CD14-positive monocyte (primary cell): ENCODE measurements around the gene CREBBP. TPM values are rescaled to one million over a fixed set of nuclear protein-coding genes. Genes with fewer than 3 reads are reported as not detected.
A peak's percentile ranks its signal among the peaks of the same experiment; 100 is the strongest.

Experiments
- DNase-seq, 3 donors: peaks; one replicate each; pipeline ENCODE4 v3.0.0-alpha.2; 2011 to 2022
- H2AFZ ChIP-seq: 2 replicates; pipeline ENCODE4 v1.6.0; 2012; ENCODE audit warnings: mild to moderate bottlenecking, low read depth, low read length, inconsistent platforms; ENCODE audit not compliant: insufficient read depth, poor library complexity, severe bottlenecking
- H3K27ac ChIP-seq, 2 donors: 1 replicate in 1 of 2; 2 replicates in 1 of 2; pipeline ENCODE4 v1.5.1; 2012 to 2013; ENCODE audit warnings: low read length in 2 of 2, control low read depth in 1 of 2, inconsistent platforms in 1 of 2, low read depth in 1 of 2, mild to moderate bottlenecking in 1 of 2
- H3K27me3 ChIP-seq, 2 donors: one replicate each; pipeline versions ENCODE4 v1.6.0 to v1.6.1; 2011 to 2013; ENCODE audit warnings: low read length in 2 of 2; ENCODE audit not compliant: control insufficient read depth in 2 of 2, insufficient read depth in 2 of 2
- H3K36me3 ChIP-seq, 2 donors: replicated peaks in 1 of 2; 1 replicate in 1 of 2; 2 replicates in 1 of 2; pipeline versions ENCODE4 v1.5.1 to v1.6.1; 2012 to 2013; ENCODE audit warnings: low read length in 2 of 2, control low read depth in 1 of 2, inconsistent platforms in 1 of 2, mild to moderate bottlenecking in 1 of 2; ENCODE audit not compliant: insufficient read depth in 2 of 2, control insufficient read depth in 1 of 2
- H3K4me1 ChIP-seq, 2 donors: 1 replicate in 1 of 2; 2 replicates in 1 of 2; pipeline versions ENCODE4 v1.5.1 to v1.6.1; 2012 to 2013; ENCODE audit warnings: low read length in 2 of 2, control low read depth in 1 of 2, inconsistent platforms in 1 of 2, mild to moderate bottlenecking in 1 of 2, moderate library complexity in 1 of 2; ENCODE audit not compliant: insufficient read depth in 2 of 2, control insufficient read depth in 1 of 2
- H3K4me2 ChIP-seq: replicated peaks from 2 replicates; pipeline ENCODE3; 2012; ENCODE audit warnings: low read length, moderate library complexity, mild to moderate bottlenecking; ENCODE audit not compliant: poor library complexity, severe bottlenecking; ENCODE audit errors: extremely low read depth
- H3K4me3 ChIP-seq, 3 experiments: fragments of 200-600 bp in 1 of 3; sonication (generic) in 1 of 3; replicated peaks in 1 of 3; 1 replicate in 2 of 3; 2 replicates in 1 of 3; pipeline ENCODE4 v1.5.1; 2011 to 2013; ENCODE audit warnings: low read length in 3 of 3, mild to moderate bottlenecking in 3 of 3, control low read depth in 2 of 3, low read depth in 2 of 3, inconsistent platforms in 1 of 3, moderate library complexity in 1 of 3
- H3K79me2 ChIP-seq: 2 replicates; pipeline ENCODE4 v1.6.0; 2012; ENCODE audit warnings: mild to moderate bottlenecking, control low read depth, inconsistent platforms, low read length, moderate library complexity; ENCODE audit not compliant: insufficient read depth
- H3K9ac ChIP-seq: 2 replicates; pipeline ENCODE4 v1.6.0; 2017; ENCODE audit warnings: low read length, mild to moderate bottlenecking; ENCODE audit not compliant: insufficient read depth, poor library complexity, severe bottlenecking
- H3K9me3 ChIP-seq, 2 donors: replicated peaks in 1 of 2; 1 replicate in 1 of 2; 2 replicates in 1 of 2; pipeline versions ENCODE4 v1.5.1 to v1.6.1; 2012 to 2013; ENCODE audit warnings: low read length in 2 of 2, control low read depth in 1 of 2; ENCODE audit not compliant: control insufficient read depth in 1 of 2, insufficient read depth in 1 of 2
- H4K20me1 ChIP-seq: 2 replicates; pipeline ENCODE4 v1.6.0; 2012; ENCODE audit warnings: mild to moderate bottlenecking, low read length, control low read depth, moderate library complexity; ENCODE audit not compliant: insufficient read depth
- H3K27ac Mint-ChIP-seq, 7 donors: one replicate each; pipeline ENCODE4 v1.8.0; 2020; ENCODE audit warnings: mild to moderate bottlenecking in 7 of 7, mixed read lengths in 7 of 7, moderate library complexity in 6 of 7, inconsistent platforms in 2 of 7
- H3K27me3 Mint-ChIP-seq, 3 donors: one replicate each; pipeline ENCODE4 v1.8.0; 2021 to 2022; ENCODE audit warnings: low read depth in 3 of 3, mild to moderate bottlenecking in 3 of 3, mixed read lengths in 3 of 3, moderate library complexity in 3 of 3, inconsistent platforms in 1 of 3
- H3K36me3 Mint-ChIP-seq, 2 donors: one replicate each; pipeline ENCODE4 v1.8.0; 2020; ENCODE audit warnings: mixed read lengths in 2 of 2, inconsistent platforms in 1 of 2, mild to moderate bottlenecking in 1 of 2
- H3K4me1 Mint-ChIP-seq: one replicate; pipeline ENCODE4 v1.8.0; 2020; ENCODE audit warnings: mild to moderate bottlenecking, mixed read lengths
- H3K4me3 Mint-ChIP-seq, 2 donors: one replicate each; pipeline ENCODE4 v1.8.0; 2020; ENCODE audit warnings: mild to moderate bottlenecking in 2 of 2, mixed read lengths in 2 of 2, moderate library complexity in 1 of 2
- H3K9me3 Mint-ChIP-seq, 7 donors: one replicate each; pipeline ENCODE4 v1.8.0; 2020 to 2022; ENCODE audit warnings: mixed read lengths in 7 of 7, mild to moderate bottlenecking in 6 of 7, moderate library complexity in 6 of 7, inconsistent platforms in 2 of 7
- WGBS: methylation state at CpG from one replicate; pipeline ENCODE4 v1.1.5; 2013; ENCODE audit warnings: missing lambda C conversion rate; ENCODE audit not compliant: insufficient coverage; 5-methylcytosine and 5-hydroxymethylcytosine counted together
- intact Hi-C, 2 donors: fragments of 100-400 bp; cut with micrococcal nuclease; formaldehyde crosslinking; loops; one replicate each; pipeline versions ENCODE4 v1.15.0 to v1.15.1; 2023
- polyA plus RNA-seq, 3 donors: library from polyadenylated mRNA; depleted of rRNA in 1 of 3; unstranded in 2 of 3; stranded (reverse) in 1 of 3; fragments of 300-500 nt in 2 of 3; fragments of >200 nt in 1 of 3; fragmentation: Illumina TruSeq in 2 of 3; gene quantifications; 1 replicate in 2 of 3; 2 replicates in 1 of 3; pipeline ENCODE4 v1.2.3, GENCODE V29; 2012 to 2021
- TF ChIP-seq, protein P1 (sequence below): fragments of 200-600 bp; IDR thresholded peaks from one replicate; pipeline ENCODE4 v1.8.0; 2022; ENCODE audit warnings: antibody characterized with exemption, mild to moderate bottlenecking

Gene CREBBP
- polyA plus RNA-seq, 3 donors, result 2.1 to 26.9 (median 6.2) TPM

DNA sequence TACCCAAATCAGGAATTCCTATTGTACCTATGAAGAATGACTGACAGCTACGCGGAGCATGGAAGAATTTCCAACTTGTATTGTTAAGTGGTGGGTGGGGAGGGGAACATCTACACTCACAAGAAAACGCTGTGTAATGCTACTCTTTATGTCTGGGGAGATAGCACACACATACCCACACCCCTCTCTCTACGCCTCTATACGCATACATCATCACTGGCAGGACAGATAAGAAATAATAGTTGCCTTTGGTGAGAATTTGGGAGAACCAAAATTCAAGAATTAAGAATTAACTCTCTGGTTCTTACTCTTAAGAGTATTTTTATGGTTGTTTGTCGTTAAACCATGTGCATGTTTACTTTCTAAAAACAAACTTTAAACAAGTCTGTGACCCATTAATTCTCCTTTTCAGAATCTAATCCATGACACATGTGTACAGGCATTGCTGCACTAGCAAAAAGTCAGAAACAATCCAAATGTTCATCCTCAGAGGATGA lies 33.9 kb downstream of the CREBBP start:
- no peak overlapping the region for H3K4me3 Mint-ChIP-seq
- Histone ChIP-seq H2AFZ (no peak overlapping the region), H3K9me3 (no peaks in the 10 kb centered on the region), H3K9ac (no peak overlapping the region), H3K27ac (no peak overlapping the region), H3K79me2 (peaks cover 99% of the 10 kb centered on the region), H3K4me2 (no peak overlapping the region), H3K36me3 (peaks cover 28 to 48% of the 10 kb centered on the region in 2 donors), H3K4me3 (no peak overlapping the region), H3K4me1 (peaks cover 14 to 19% of the 10 kb centered on the region in 2 donors), H4K20me1 (peaks cover 99% of the 10 kb centered on the region), H3K27me3 (no peaks in the 10 kb centered on the region)
- TF ChIP-seq, protein P1, sequence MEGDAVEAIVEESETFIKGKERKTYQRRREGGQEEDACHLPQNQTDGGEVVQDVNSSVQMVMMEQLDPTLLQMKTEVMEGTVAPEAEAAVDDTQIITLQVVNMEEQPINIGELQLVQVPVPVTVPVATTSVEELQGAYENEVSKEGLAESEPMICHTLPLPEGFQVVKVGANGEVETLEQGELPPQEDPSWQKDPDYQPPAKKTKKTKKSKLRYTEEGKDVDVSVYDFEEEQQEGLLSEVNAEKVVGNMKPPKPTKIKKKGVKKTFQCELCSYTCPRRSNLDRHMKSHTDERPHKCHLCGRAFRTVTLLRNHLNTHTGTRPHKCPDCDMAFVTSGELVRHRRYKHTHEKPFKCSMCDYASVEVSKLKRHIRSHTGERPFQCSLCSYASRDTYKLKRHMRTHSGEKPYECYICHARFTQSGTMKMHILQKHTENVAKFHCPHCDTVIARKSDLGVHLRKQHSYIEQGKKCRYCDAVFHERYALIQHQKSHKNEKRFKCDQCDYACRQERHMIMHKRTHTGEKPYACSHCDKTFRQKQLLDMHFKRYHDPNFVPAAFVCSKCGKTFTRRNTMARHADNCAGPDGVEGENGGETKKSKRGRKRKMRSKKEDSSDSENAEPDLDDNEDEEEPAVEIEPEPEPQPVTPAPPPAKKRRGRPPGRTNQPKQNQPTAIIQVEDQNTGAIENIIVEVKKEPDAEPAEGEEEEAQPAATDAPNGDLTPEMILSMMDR, result no peak
- intact Hi-C loops, result no loop called here
- H3K4me1 Mint-ChIP-seq, result peaks cover 31% of the 10 kb centered on the region
- H3K27ac Mint-ChIP-seq, result peak overlapping the region in 1 of 7 donors; percentile 8
- H3K27me3 Mint-ChIP-seq, result peaks cover 0 to 3% (median 2%) of the 10 kb centered on the region in 3 donors
- peaks cover 36 to 54% of the 10 kb centered on the region in 2 donors for H3K36me3 Mint-ChIP-seq
- no CpG with 5 or more reads among the region's 6 CpGs for WGBS
- no peaks in the 10 kb centered on the region for H3K9me3 Mint-ChIP-seq
- DNase-seq, result no peak

DNA sequence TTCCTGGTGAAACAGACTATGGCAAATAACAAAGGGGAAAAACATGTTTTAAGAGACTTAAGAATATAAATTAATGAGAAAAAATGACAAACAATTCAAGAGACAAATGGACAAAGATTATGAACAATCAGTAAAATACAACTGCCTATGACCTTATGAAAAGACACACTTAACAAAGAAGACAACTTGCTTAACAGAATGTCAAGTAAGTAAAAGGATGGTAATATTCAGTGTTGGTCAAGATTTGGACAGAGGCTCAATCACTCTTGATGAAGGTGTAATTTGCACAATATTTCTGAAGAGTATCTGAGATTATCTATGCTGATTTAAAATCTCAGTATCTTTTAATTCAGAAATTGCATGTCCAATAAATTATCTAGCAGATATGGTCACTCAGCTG lies 34.4 kb downstream of the CREBBP start:
- Histone ChIP-seq H3K27me3 (no peaks in the 10 kb centered on the region), H3K9ac (no peak overlapping the region), H3K4me2 (no peak overlapping the region), H3K9me3 (no peaks in the 10 kb centered on the region), H3K4me1 (peaks cover 14 to 19% of the 10 kb centered on the region in 2 donors), H4K20me1 (peaks cover 100% of the 10 kb centered on the region), H3K27ac (no peak overlapping the region), H3K36me3 (peaks cover 28 to 48% of the 10 kb centered on the region in 2 donors), H2AFZ (no peak overlapping the region), H3K4me3 (no peak overlapping the region), H3K79me2 (peaks cover 100% of the 10 kb centered on the region)
- Mint-ChIP-seq H3K36me3 (peaks cover 36 to 54% of the 10 kb centered on the region in 2 donors), H3K9me3 (no peaks in the 10 kb centered on the region), H3K4me3 (no peak overlapping the region), H3K4me1 (peaks cover 31% of the 10 kb centered on the region), H3K27me3 (peaks cover 0 to 3% (median 2%) of the 10 kb centered on the region in 3 donors), H3K27ac (peak overlapping the region in 2 of 7 donors; percentile 8 to 46)
- TF ChIP-seq, protein P1, result no peak
- DNase-seq, result no peak
- intact Hi-C loops, result no loop called here
